Hypothalamus (tissue), 51 donors: ENCODE data around the gene PTPN11.
A peak's percentile ranks its signal among the peaks of the same experiment; 100 is the strongest.
"Not testable (repeated sequence)": the region's sequence is repeated elsewhere in the genome, so short reads cannot be mapped to it uniquely, and the experiment has no call there.

Source experiments
- DNase-seq, 51 donors: peaks; one replicate each; lab custom pipeline; 2025; lab: John Stamatoyannopoulos, UW

The PTPN11 gene

GRCh38 chr12:112503512-112503911, 84.8 kb downstream of the PTPN11 start:
- DNase-seq, result no peak

DNA sequence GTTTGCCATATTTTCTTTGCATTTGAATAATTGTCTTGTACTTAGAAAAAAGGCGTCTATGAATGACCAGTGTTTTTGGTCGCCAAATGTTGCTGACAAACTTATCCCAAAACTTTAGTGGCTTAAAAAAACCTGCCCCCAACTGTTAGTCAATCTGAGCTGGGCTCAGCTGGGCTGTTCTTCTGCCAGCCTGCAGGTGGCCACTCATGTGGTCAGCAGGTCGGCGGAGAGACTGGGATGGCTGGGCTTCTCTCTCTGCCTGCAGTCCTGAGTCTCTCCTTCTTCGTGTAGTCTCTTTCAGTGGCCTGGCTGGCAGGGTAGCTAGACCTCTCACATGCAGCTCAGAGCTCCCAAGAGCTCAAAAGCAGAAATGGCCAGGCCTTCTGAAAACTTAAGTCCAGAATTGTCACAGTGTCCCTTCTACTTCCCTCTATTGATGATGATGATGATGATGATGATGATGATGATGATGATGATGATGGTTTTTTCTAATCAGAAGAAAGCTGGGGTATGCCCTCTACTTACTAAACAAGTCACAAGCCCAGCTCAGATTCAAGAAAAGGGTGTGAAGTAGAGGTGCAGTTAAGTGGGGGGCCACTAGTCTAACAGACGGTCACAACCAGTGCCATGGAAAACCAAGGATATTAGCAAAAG, 87.9 kb downstream of the PTPN11 start:
- no peak for DNase-seq

DNA sequence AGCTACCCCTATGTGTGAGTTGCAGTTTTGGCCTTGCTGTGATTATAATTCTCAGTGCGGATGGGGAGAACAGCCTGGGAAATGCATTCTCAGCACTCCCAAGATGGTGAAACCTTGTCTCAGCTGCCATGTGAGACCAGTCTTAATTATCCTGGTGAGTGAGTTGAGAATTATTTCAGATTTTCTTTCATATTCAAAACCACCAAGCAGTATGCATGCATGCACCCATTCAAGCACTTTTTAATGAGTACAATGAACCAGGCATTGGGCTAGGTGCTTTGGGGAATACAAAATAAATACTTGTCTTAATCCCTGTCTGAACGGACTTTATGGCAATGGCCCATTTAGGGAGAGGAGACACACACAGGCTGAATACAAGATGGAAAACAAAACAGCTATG, 94.7 kb downstream of the PTPN11 start:
- no peak for DNase-seq

- no peak for DNase-seq
Measured at GRCh38 chr12:112514456-112514855, 95.7 kb downstream of the PTPN11 start.

- DNase-seq, result peak in 1 of 51 donors; percentile 11
Measured at GRCh38 chr12:112514926-112515642, 96.3 kb downstream of the PTPN11 start.

- no peak for DNase-seq
Measured at GRCh38 chr12:112515868-112516267, 97.1 kb downstream of the PTPN11 start.

DNA sequence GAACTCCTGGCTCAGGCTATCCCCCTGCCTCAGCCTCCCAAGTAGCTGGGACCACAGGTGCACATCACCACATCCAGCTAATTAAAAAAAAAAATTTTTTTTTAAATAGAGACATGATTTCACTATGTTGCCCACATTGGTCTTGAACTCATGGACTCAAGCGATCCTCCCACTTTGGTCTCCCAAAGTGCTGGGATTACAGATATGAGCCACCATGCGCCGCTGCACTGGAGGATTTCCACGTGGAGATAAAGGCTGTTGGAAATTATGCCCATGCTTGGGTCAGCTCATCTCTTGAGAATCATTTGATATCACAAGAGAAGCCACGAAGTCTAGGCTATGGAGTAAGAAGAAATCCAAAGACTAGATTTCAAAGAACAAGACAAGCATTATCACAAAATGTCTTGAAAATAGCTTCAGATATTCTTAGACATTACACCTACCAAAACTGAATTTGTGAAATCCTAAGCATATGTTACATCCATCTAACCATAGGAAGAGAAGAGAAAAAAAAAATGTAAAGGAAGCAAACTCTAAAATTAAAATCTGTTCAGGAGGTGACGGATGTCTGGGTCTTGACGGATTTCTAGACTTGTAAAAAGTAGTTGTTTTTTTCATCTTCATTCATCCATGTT, 99.1 kb downstream of the PTPN11 start:
- DNase-seq, result no peak

DNA sequence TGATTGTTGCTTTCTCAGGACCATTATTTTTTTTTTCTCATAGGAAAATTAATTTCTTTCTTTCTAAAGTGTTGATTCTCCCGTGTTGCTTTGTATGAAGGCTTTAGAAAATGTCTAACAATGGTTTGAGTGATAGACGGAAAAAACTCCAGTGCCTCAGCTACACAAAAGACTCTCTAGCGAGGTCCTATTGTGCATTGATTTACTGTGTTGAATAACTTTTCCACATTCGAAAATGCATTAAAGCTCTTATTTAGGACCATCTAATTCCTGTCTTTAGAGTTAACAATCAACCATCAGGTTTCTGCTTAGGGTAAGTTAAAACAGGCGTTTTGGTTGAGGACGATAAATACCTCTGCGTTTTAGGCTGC, 99.6 kb downstream of the PTPN11 start:
- DNase-seq, result peak in 1 of 51 donors; percentile 18

GRCh38 chr12:112519841-112520340, 101.1 kb downstream of the PTPN11 start:
- not testable (repeated sequence) for DNase-seq

DNA sequence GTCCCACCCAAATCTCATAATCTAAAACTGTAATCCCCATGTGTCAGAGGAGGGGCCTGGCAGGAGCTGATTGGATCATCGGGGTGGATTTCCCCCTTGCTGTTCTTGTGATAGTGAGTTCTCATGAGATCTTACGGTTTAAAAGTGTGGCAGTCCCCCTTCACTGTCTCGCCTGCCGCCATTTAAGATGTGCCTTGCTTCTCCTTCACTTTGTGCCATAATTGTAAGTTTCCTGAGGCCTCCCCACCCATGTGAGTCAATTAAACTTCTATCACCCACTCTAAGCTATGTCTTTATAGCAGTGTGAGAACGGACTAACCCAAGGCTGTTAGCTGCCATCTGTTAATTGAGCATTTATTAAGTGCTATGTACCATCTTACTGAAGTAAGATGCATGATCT, 105.1 kb downstream of the PTPN11 start:
- DNase-seq, result no peak

DNA sequence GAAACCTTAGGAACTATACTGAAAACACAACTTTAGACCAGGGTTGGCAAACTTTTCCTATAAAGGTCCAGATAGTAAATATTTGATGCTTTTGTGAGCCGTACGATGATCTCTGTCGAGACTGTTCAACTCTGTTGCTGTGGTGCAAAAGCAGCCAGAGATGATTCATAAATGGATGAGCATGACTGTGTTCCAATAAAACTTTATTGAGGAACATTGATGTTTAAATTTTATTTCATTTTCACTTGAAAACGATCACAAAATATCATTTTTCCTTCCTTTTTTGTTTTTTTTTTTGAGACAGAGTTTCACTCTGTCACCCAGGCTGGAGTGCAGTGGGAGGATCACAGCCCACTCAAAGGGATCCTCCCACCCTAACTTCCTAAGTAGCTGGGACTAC, 105.5 kb downstream of the PTPN11 start:
- no peak for DNase-seq

- no peak for DNase-seq
Measured at GRCh38 chr12:112524676-112525425, 106.1 kb downstream of the PTPN11 start.

DNA sequence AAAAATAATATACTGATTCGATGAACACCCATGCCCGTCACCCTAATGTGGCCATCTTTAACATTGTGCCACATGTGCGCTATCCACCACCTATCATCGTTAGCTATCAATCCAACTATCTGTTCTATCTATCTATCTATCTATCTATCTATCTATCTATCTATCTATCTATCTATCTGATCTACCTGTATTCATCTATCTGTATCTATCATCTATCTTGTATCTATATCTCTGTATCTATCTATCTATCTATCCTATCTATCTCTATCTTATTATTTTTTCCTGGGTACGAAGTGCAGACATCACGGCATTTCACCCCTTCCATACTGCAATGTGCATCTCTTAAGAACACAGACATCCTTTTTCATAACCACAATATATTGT, 106.7 kb downstream of the PTPN11 start:
- no peak for DNase-seq

GRCh38 chr12:112527082-112527481, 108.3 kb downstream of the PTPN11 start:
- DNase-seq, result no peak

DNA sequence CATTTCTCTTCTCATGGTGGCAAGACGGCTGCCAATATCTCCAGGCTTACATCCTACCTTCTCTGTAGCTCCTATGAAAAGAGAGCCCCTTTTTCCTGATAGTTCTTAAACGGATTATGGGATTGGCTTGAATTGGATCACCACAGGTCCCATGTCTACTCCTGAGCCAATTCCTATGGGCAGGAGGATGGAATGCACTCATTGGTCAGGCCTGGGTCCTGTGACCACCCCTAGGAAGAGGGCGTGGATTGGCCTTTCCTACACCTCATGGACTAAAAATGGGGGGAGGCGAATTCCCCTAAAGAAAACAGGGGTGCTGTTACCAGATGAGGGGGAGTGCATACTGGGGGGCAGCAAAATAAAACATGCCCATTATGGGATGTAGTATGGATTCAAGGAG, 108.8 kb downstream of the PTPN11 start:
- no peak for DNase-seq

DNA sequence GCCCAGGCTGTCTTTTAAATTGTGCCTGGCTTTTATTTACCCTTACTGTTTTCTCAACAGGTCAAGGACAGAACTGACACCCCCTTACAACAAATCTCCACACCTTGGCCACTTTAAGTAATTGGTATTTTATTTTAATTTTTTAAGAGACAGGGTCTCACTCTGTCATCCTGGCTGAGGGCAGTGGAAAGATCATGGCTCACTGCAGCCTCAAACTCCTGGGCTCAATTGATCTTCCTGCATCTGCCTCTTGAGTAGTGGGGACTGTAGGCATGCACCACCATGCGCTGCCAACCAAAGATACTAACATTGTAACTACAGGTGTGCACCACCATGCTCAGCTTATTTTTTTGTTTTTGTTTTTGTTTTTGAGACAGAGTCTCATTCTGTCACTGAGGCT, 109.8 kb downstream of the PTPN11 start:
- DNase-seq, result no peak

- no peak for DNase-seq
Measured at GRCh38 chr12:112530941-112531340, 112.2 kb downstream of the PTPN11 start.

DNA sequence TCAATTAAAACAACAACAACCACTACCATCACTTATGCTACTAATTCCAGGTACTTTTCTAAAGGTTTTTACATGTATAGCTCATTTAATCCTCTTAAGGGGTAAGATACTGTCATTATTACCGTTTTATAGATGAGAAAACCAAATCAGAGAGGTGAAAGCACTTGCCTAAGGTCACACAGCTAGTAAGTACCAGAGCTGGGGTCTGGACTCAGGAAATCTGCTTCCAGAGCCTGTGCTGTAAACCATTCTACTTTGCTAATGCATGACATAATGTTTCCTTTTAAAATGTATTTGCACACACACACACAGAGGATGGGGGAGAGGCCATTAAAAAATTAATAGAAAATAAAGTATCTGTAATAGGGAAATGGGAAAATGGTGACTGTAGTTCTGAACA, 113.4 kb downstream of the PTPN11 start:
- no peak for DNase-seq

DNA sequence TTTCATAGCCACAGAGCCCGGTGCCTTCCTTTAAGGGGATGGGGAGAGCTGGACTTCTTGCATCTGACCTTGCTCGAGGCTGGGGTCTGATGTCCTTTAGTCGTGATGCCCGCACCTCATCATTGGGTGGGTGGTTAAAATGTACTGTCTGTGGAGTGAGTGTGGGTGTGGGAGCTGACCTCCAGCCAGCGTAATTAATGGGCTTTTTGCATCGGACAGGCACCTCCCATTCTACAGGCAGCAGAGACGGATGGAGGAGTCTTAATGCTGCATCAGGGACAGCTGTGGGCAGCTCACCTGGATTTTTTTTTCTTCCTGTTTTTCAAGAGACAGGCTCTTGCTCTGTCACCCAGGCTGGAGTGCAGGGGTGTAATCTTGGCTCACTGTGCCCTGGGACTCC, 114.8 kb downstream of the PTPN11 start:
- no peak for DNase-seq

DNA sequence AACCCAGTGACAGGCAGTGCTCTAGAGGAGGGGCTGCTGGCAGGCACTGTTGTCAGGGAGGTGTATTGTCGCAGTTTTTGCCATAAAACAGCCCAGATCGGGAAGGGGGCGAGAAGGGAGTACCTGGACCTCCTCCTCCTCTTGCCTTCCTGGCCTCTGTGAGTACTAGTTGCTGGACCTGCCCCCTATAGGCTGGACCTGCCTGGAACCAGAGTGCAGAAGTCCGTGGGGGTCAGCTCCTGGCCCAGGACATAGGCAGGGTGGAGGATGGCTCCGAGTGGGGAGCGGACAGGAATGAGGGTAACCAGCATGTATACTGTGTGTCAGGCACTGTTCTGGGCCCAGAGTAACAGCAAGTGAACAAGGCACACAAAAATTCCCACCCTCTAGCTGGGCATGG, 116.3 kb downstream of the PTPN11 start:
- no peak for DNase-seq
